Fibroblast of lung (primary cell): ENCODE measurements around the gene BCL10. TPM values are rescaled to one million over a fixed set of nuclear protein-coding genes. Genes with fewer than 3 reads are reported as not detected.
"Not testable (repeated sequence)": the region's sequence is repeated elsewhere in the genome, so short reads cannot be mapped to it uniquely, and the experiment has no call there.

Experiments
- DNase-seq, 2 donors: peaks; one replicate each; pipeline versions ENCODE4 v3.0.0 to v3.0.0-alpha.2; 2010; ENCODE audit warnings: low read depth in 2 of 2
- H2AFZ ChIP-seq: 2 replicates; pipeline ENCODE4 v1.5.1; 2012; ENCODE audit warnings: low read length, control low read depth, inconsistent platforms
- H3K27ac ChIP-seq: 2 replicates; pipeline ENCODE4 v1.5.1; 2011; ENCODE audit warnings: low read length, control low read depth; ENCODE audit not compliant: insufficient read depth
- H3K27me3 ChIP-seq: 2 replicates; pipeline ENCODE4 v1.5.1; 2011; ENCODE audit warnings: mild to moderate bottlenecking, low read length; ENCODE audit not compliant: control insufficient read depth, insufficient read depth
- H3K36me3 ChIP-seq: 2 replicates; pipeline ENCODE4 v1.5.1; 2011; ENCODE audit warnings: low read length; ENCODE audit not compliant: control insufficient read depth, insufficient read depth
- H3K4me1 ChIP-seq: 2 replicates; pipeline ENCODE4 v1.5.1; 2011; ENCODE audit warnings: low read length; ENCODE audit not compliant: control insufficient read depth, insufficient read depth; ENCODE audit errors: extremely low read depth
- H3K4me2 ChIP-seq: 2 replicates; pipeline ENCODE4 v1.5.1; 2011; ENCODE audit warnings: low read length, control low read depth; ENCODE audit not compliant: insufficient read depth; ENCODE audit errors: extremely low read depth
- H3K4me3 ChIP-seq, 4 experiments: fragments of 200-600 bp in 1 of 4; sonication (generic) in 1 of 4; replicated peaks in 1 of 4; 2 replicates each; pipeline ENCODE4 v1.5.1; 2011 to 2016; ENCODE audit warnings: low read length in 4 of 4, low read depth in 3 of 4, mild to moderate bottlenecking in 3 of 4, control low read depth in 2 of 4, inconsistent platforms in 1 of 4, mixed read lengths in 1 of 4; ENCODE audit not compliant: insufficient read depth in 1 of 4; ENCODE audit errors: control extremely low read depth in 1 of 4
- H3K79me2 ChIP-seq: 2 replicates; pipeline ENCODE4 v1.5.1; 2012; ENCODE audit warnings: mild to moderate bottlenecking, low read length, inconsistent platforms; ENCODE audit not compliant: control insufficient read depth, insufficient read depth
- H3K9ac ChIP-seq: 2 replicates; pipeline ENCODE4 v1.5.1; 2011; ENCODE audit warnings: mild to moderate bottlenecking, low read length, control low read depth; ENCODE audit not compliant: insufficient read depth
- H3K9me3 ChIP-seq: 2 replicates; pipeline ENCODE4 v1.5.1; 2012; ENCODE audit warnings: low read depth, low read length; ENCODE audit not compliant: control insufficient read depth, insufficient read depth
- H4K20me1 ChIP-seq: 2 replicates; pipeline ENCODE4 v1.5.1; 2011; ENCODE audit warnings: low read length; ENCODE audit not compliant: control insufficient read depth, insufficient read depth; ENCODE audit errors: extremely low read depth
- EZH2 ChIP-seq: IDR thresholded peaks from 2 replicates; pipeline ENCODE4 v1.5.1; 2012; ENCODE audit warnings: low read length, control low read depth, mild to moderate bottlenecking; ENCODE audit errors: missing control alignments
- polyA plus RNA-seq, 2 donors: library from polyadenylated mRNA; depleted of rRNA in 1 of 2; stranded (reverse) in 1 of 2; unstranded in 1 of 2; fragments of >200 nt; gene quantifications; 2 replicates each; pipeline ENCODE4 v1.2.1, GENCODE V29; 2011 to 2012; ENCODE audit warnings: missing spikeins in 1 of 2
- total RNA-seq: library from RNA; depleted of rRNA; stranded (reverse); fragments of >200 nt; gene quantifications from 2 replicates; pipeline ENCODE4 v1.2.1, GENCODE V29; 2014
- TF ChIP-seq, protein P1 (sequence below), 2 donors: IDR thresholded peaks in 1 of 2; conservative IDR thresholded peaks in 1 of 2; 1 replicate in 1 of 2; 2 replicates in 1 of 2; pipeline ENCODE4 v1.5.1; 2011 to 2012; ENCODE audit warnings: low read length in 2 of 2, control low read depth in 1 of 2, inconsistent platforms in 1 of 2, low read depth in 1 of 2, mild to moderate bottlenecking in 1 of 2

Gene BCL10
- total and polyA plus RNA-seq, 2 donors (not counting 1 experiment from before 2014, with no cell fraction given): 18.8 to 30.2 TPM

DNA sequence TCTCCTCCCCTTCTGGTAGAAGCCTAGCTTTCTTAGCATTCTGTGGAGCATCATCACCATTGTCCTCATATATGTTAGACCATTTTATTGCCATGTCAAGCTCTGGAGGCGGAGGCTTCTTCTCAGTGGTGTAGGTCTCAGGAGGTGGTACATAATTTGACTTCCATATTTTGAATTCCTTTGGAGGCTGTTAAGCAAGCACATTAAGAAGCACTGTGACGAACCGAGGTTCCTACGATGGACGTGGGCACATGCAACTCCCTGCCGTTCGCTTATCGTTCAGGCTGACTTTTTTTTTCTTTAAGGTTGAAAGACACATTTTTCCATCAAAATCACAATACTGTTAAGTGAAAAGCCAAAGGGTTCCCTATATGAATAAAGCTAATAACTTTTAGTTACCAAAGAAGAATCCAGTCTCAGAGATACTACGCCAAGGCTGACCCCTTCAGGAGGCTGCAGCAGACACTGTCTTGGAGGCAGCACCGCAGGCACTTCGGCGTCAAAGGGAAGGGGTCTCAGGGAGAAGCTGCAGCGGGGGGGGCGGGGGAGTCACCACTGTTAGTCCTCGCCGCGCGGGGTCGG, 17.8 kb downstream of the BCL10 start:
- Histone ChIP-seq H3K4me3 (peak overlapping the region; percentile 70 to 94 (median 91)), H4K20me1 (peaks cover 2% of the 10 kb centered on the region), H3K79me2 (peaks cover 24% of the 10 kb centered on the region), H2AFZ (no peak overlapping the region), H3K27ac (peak overlapping the region; percentile 91), H3K27me3 (no peaks in the 10 kb centered on the region), H3K36me3 (peaks cover 2% of the 10 kb centered on the region), H3K9ac (peak overlapping the region; percentile 94), H3K9me3 (no peaks in the 10 kb centered on the region), H3K4me1 (peaks cover 7% of the 10 kb centered on the region), H3K4me2 (peak overlapping the region; percentile 100)
- peak in 1 of 2 donors; percentile 21 for DNase-seq
- no peak for TF ChIP-seq EZH2
- TF ChIP-seq, protein P1, sequence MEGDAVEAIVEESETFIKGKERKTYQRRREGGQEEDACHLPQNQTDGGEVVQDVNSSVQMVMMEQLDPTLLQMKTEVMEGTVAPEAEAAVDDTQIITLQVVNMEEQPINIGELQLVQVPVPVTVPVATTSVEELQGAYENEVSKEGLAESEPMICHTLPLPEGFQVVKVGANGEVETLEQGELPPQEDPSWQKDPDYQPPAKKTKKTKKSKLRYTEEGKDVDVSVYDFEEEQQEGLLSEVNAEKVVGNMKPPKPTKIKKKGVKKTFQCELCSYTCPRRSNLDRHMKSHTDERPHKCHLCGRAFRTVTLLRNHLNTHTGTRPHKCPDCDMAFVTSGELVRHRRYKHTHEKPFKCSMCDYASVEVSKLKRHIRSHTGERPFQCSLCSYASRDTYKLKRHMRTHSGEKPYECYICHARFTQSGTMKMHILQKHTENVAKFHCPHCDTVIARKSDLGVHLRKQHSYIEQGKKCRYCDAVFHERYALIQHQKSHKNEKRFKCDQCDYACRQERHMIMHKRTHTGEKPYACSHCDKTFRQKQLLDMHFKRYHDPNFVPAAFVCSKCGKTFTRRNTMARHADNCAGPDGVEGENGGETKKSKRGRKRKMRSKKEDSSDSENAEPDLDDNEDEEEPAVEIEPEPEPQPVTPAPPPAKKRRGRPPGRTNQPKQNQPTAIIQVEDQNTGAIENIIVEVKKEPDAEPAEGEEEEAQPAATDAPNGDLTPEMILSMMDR (conservative IDR thresholded peaks at IDR 0.05 in 1 of 2, IDR thresholded peaks at IDR 0.05 in 1 of 2; ENCODE audit: low read depth in 1 of 2, low read length in 2 of 2): no peak

DNA sequence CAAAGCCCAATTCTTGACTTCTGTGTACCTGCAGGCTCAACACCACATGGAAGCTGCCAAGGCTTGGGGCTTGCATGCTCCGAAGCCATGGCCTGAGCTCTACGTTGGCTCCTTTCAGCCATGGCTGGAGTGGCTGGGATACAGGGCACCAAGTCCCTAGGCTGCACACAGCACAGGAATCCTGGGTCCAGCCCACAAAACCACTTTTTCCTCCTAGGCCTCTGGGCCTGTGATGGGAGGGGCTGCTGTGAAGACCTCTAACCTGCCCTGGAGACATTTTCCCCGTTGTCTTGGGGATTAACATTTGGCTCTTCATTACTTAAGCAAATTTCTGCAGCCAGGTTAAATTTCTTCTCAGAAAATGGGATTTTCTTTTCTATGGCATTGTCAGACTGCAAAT, 27.4 kb downstream of the BCL10 start:
- H3K27me3 ChIP-seq, H3K9me3 ChIP-seq, H3K79me2 ChIP-seq, DNase-seq, H3K36me3 ChIP-seq, H3K4me3 ChIP-seq, H4K20me1 ChIP-seq, H3K4me1 ChIP-seq, H3K4me2 ChIP-seq, H3K9ac ChIP-seq, H2AFZ ChIP-seq, H3K27ac ChIP-seq: not testable (repeated sequence)

DNA sequence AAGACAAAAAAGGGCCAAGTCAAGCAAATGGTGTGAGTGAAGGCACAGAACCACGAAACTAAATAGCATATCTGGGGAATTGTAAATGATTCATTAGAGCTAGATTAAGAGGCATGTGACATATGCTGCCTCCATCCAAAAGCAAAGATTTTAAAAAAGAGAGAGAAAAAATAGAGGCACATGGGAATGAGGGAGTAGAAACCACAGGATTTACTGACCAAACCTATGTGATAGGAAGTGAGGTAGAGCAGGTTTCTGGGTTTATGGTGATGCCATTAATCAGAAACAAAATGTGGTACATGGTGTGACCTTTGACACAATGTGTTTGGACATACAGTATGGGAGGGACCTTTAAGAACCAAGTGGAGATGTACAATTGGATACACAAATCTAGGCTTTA, 30.5 kb downstream of the BCL10 start:
- H2AFZ ChIP-seq: no peak overlapping the region
- no peak for DNase-seq
- H3K9me3 ChIP-seq: no peaks in the 10 kb centered on the region
- no peaks in the 10 kb centered on the region for H3K27me3 ChIP-seq
- no peaks in the 10 kb centered on the region for H3K36me3 ChIP-seq
- H3K4me2 ChIP-seq: no peak overlapping the region
- no peaks in the 10 kb centered on the region for H4K20me1 ChIP-seq
- TF ChIP-seq EZH2: no peak
- TF ChIP-seq, protein P1 (conservative IDR thresholded peaks at IDR 0.05 in 1 of 2, IDR thresholded peaks at IDR 0.05 in 1 of 2; ENCODE audit: low read depth in 1 of 2, low read length in 2 of 2): no peak
- H3K79me2 ChIP-seq: no peaks in the 10 kb centered on the region
- no peaks in the 10 kb centered on the region for H3K4me1 ChIP-seq
- no peak overlapping the region for H3K9ac ChIP-seq
- no peak overlapping the region for H3K27ac ChIP-seq
- H3K4me3 ChIP-seq: no peak overlapping the region
